Myometrial cell (primary cell): ENCODE measurements around the gene SFXN3. TPM values are rescaled to one million over a fixed set of nuclear protein-coding genes. Genes with fewer than 3 reads are reported as not detected.

ENCODE experiments used
- total RNA-seq: library from RNA; depleted of rRNA; stranded (reverse); fragments of >200 nt; gene quantifications from 2 replicates; pipeline ENCODE4 v1.2.3, GENCODE V29; 2015

SFXN3 gene
- total RNA-seq, result 48.7 and 61.7 TPM in 2 replicates

GRCh38 chr10:101031128-101031795 lies at the start of gene SFXN3, which contains the start of gene PDZD7:
Gene SFXN3 (plus strand): TSS chr10:101031234. CDS start chr10:101034695, 3,461 bp downstream.
Gene PDZD7 (minus strand): TSS chr10:101031129. CDS start chr10:101030219, 910 bp downstream.

GRCh38 chr10:100986952-100987684 lies 43.9 kb upstream of the SFXN3 start, which contains the start of the genes MRPL43 and TWNK:
Gene MRPL43 (minus strand): TSS chr10:100987497. CDS start chr10:100987443, 54 bp downstream.
Gene TWNK (plus strand): TSS chr10:100987543. CDS start chr10:100988211, 668 bp downstream.

GRCh38 chr10:100999742-101000126 lies 31.3 kb upstream of the SFXN3 start, which contains the start of gene LZTS2:
Gene LZTS2 (plus strand): TSS chr10:100999808. CDS start chr10:101002539, 2,731 bp downstream.

GRCh38 chr10:101061624-101062231 lies 30.7 kb downstream of the SFXN3 start, which contains the start of gene KAZALD1:
Gene KAZALD1 (plus strand): TSS chr10:101061989. CDS start chr10:101062593, 604 bp downstream.

Other genes with a start within 250 kb of the SFXN3 start
- 29.1 and 34.6 TPM in 2 replicates for gene SLF2, start 118.3 kb upstream of the SFXN3 start, total RNA-seq
- 0.29 and 0.89 TPM in 2 replicates for gene SEMA4G, start 61.7 kb upstream of the SFXN3 start, total RNA-seq
- 119 and 129 TPM in 2 replicates for gene MRPL43, start 43.7 kb upstream of the SFXN3 start, total RNA-seq
- 1.7 and 3.7 TPM in 2 replicates for gene TWNK, start 43.7 kb upstream of the SFXN3 start, total RNA-seq
- 81.7 and 109 TPM in 2 replicates for gene LZTS2, start 31.4 kb upstream of the SFXN3 start, total RNA-seq
- gene PDZD7, start 105 bp upstream of the SFXN3 start, total RNA-seq, result 1.4 and 2.6 TPM in 2 replicates
- 9.4 and 9.8 TPM in 2 replicates for gene KAZALD1, start 30.8 kb downstream of the SFXN3 start, total RNA-seq
- not detected in 2 replicates for gene TLX1, start 100.1 kb downstream of the SFXN3 start, total RNA-seq
- not detected in 2 replicates for gene LBX1, start 198.2 kb downstream of the SFXN3 start, total RNA-seq